GM18519 (cell line): ENCODE measurements around the gene ADARB2.

Experiments
- ATAC-seq: cut with Tn5 transposase; IDR thresholded peaks from one replicate; pipeline ENCODE4 v1.9.1; 2021; ENCODE audit warnings: mild to moderate bottlenecking, moderate library complexity; ENCODE audit not compliant: unreplicated experiment, low FRiP score

The ADARB2 gene

GRCh38 chr10:1287971-1288401 lies 449.3 kb downstream of the ADARB2 start:
- ATAC-seq = no peak

- ATAC-seq = no peak
Measured at GRCh38 chr10:1287487-1287886, 449.8 kb downstream of the ADARB2 start.

- no peak for ATAC-seq
Measured at GRCh38 chr10:1284076-1284475, 453.2 kb downstream of the ADARB2 start.

- no peak for ATAC-seq
Measured at GRCh38 chr10:1281405-1281782, 455.9 kb downstream of the ADARB2 start.

GRCh38 chr10:1280466-1281404 lies 456.6 kb downstream of the ADARB2 start:
- ATAC-seq = no peak

- ATAC-seq = no peak
Measured at GRCh38 chr10:1278306-1278705, 459.0 kb downstream of the ADARB2 start.

GRCh38 chr10:1274701-1275544 lies 462.4 kb downstream of the ADARB2 start:
- ATAC-seq = no peak

- ATAC-seq = no peak
Measured at GRCh38 chr10:1274111-1274661, 463.1 kb downstream of the ADARB2 start.

GRCh38 chr10:1273372-1274105 lies 463.8 kb downstream of the ADARB2 start:
- ATAC-seq = no peak

- no peak for ATAC-seq
Measured at GRCh38 chr10:1272777-1273161, 464.6 kb downstream of the ADARB2 start.

GRCh38 chr10:1272079-1272776 lies 465.1 kb downstream of the ADARB2 start:
- ATAC-seq = no peak

GRCh38 chr10:1270906-1271305 lies 466.4 kb downstream of the ADARB2 start:
- ATAC-seq = no peak

- ATAC-seq = no peak
Measured at GRCh38 chr10:1270490-1270889, 466.8 kb downstream of the ADARB2 start.

- no peak for ATAC-seq
Measured at GRCh38 chr10:1268831-1269230, 468.5 kb downstream of the ADARB2 start.

- no peak for ATAC-seq
Measured at GRCh38 chr10:1267568-1267967, 469.8 kb downstream of the ADARB2 start.

GRCh38 chr10:1267148-1267547 lies 470.2 kb downstream of the ADARB2 start:
- ATAC-seq = no peak

GRCh38 chr10:1266033-1266802 lies 471.1 kb downstream of the ADARB2 start:
- ATAC-seq = no peak

- no peak for ATAC-seq
Measured at GRCh38 chr10:1264001-1264400, 473.3 kb downstream of the ADARB2 start.

- no peak for ATAC-seq
Measured at GRCh38 chr10:1257274-1257673, 480.1 kb downstream of the ADARB2 start.
